A549 (cell line): ENCODE data around the gene RABIF.

Experiments used
- CEBPB ChIP-seq, 2 experiments: fragments of >200 bp in 1 of 2; sonication (Bioruptor Twin) in 1 of 2; formaldehyde crosslinking in 1 of 2; IDR thresholded peaks; 2 replicates each; pipeline ENCODE4 v1.6.1; 2012 to 2016
- CHD4 ChIP-seq: fragments of 200-600 bp; sonication (generic); IDR thresholded peaks from 2 replicates; pipeline ENCODE4 v1.6.1; 2016; ENCODE audit warnings: antibody characterized with exemption, mild to moderate bottlenecking, borderline replicate concordance
- EP300 ChIP-seq, 2 experiments: fragments of >200 bp; sonication (Bioruptor Twin); formaldehyde crosslinking; IDR thresholded peaks; 2 replicates in 1 of 2; 3 replicates in 1 of 2; pipeline ENCODE4 v1.6.1; 2016 to 2017
- HEYL ChIP-seq: fragments of 250-450 bp; sonication (Bioruptor Pico); IDR thresholded peaks from 2 replicates; pipeline ENCODE4 v1.8.0; 2021; ENCODE audit warnings: mild to moderate bottlenecking, moderate library complexity
- HOXA7 ChIP-seq: fragments of 250-450 bp; sonication (Bioruptor Pico); IDR thresholded peaks from 2 replicates; pipeline ENCODE4 v1.5.0; 2020; ENCODE audit warnings: mild to moderate bottlenecking, moderate library complexity
- POLR2A ChIP-seq: IDR thresholded peaks from 2 replicates; pipeline ENCODE4 v1.6.1; 2012; ENCODE audit warnings: mild to moderate bottlenecking, low read length
- SREBF2 ChIP-seq: fragments of 450-650 bp; IDR thresholded peaks from 2 replicates; pipeline ENCODE4 v1.6.1; 2014; ENCODE audit warnings: mild to moderate bottlenecking, moderate library complexity
- TP53 ChIP-seq: fragments of 250-450 bp; sonication (Bioruptor Pico); IDR thresholded peaks from 2 replicates; pipeline ENCODE4 v1.5.0; 2021; ENCODE audit warnings: mild to moderate bottlenecking, moderate library complexity
- ZFP36 ChIP-seq: fragments of 450-650 bp; IDR thresholded peaks from 2 replicates; pipeline ENCODE4 v1.6.1; 2014; ENCODE audit warnings: borderline replicate concordance; ENCODE audit not compliant: partially characterized antibody
- TF ChIP-seq, protein P1 (sequence below): fragments of >200 bp; sonication (Bioruptor Twin); formaldehyde crosslinking; IDR thresholded peaks from 3 replicates; pipeline ENCODE4 v1.5.1; 2016
- TF ChIP-seq, protein P2 (sequence below): fragments of 150-350 bp; IDR thresholded peaks from 2 replicates; pipeline ENCODE4 v1.6.1; 2014; ENCODE audit warnings: low read depth, mild to moderate bottlenecking, low read length
- TF ChIP-seq, protein P3 (sequence below): fragments of 200-600 bp; sonication (generic); IDR thresholded peaks from 2 replicates; pipeline ENCODE4 v1.6.1; 2016; ENCODE audit warnings: antibody characterized with exemption, mild to moderate bottlenecking, moderate library complexity
- TF ChIP-seq, protein P4 (sequence below): fragments of 450-650 bp; IDR thresholded peaks from 2 replicates; pipeline ENCODE4 v1.6.1; 2014; ENCODE audit warnings: antibody characterized with exemption

DNA sequence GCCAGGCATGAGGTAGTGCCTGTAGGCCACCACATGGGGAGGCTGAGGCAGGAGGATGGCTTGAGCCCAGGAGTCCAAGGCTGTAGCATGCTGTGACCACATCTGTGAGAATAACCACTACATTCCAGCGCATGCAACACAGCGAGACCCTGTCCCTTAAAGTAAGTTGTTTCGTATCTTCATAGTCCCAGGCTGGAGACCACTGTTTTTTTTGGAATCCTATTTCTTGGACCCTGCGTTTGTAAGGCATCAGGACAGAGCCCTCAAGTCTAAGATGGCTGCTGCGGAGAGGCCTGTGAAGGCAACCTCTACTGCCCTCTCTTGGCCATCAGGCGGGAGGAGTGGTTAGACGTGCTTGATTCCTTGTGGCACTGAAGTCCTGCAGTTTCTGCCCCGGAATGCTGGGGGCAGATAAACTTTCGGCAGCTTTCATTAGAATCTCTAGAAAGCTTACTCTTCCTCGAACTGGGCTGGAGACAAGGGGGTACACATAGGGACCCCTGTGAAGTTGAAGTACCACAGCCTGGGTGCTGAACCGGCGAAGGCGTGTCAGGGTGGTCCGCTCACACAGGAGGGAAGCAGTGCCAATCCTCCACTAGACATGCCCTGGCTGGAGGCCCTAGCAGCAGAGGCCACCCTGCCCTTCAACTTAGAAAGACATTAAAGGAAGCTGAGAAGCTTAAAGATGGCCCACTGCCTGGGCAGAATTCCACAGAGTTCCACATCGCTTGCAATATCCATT is 36.6 kb downstream of the RABIF start:
- TF ChIP-seq, protein P1, sequence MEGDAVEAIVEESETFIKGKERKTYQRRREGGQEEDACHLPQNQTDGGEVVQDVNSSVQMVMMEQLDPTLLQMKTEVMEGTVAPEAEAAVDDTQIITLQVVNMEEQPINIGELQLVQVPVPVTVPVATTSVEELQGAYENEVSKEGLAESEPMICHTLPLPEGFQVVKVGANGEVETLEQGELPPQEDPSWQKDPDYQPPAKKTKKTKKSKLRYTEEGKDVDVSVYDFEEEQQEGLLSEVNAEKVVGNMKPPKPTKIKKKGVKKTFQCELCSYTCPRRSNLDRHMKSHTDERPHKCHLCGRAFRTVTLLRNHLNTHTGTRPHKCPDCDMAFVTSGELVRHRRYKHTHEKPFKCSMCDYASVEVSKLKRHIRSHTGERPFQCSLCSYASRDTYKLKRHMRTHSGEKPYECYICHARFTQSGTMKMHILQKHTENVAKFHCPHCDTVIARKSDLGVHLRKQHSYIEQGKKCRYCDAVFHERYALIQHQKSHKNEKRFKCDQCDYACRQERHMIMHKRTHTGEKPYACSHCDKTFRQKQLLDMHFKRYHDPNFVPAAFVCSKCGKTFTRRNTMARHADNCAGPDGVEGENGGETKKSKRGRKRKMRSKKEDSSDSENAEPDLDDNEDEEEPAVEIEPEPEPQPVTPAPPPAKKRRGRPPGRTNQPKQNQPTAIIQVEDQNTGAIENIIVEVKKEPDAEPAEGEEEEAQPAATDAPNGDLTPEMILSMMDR = peak; percentile 57
- TF ChIP-seq, protein P2, sequence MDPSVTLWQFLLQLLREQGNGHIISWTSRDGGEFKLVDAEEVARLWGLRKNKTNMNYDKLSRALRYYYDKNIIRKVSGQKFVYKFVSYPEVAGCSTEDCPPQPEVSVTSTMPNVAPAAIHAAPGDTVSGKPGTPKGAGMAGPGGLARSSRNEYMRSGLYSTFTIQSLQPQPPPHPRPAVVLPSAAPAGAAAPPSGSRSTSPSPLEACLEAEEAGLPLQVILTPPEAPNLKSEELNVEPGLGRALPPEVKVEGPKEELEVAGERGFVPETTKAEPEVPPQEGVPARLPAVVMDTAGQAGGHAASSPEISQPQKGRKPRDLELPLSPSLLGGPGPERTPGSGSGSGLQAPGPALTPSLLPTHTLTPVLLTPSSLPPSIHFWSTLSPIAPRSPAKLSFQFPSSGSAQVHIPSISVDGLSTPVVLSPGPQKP = no peak
- no peak for TF ChIP-seq POLR2A
- TF ChIP-seq EP300 (IDR thresholded peaks at IDR 0.05) = no peak
- no peak for TF ChIP-seq TP53 (CRISPR knock-in tag)
- TF ChIP-seq CEBPB (IDR thresholded peaks at IDR 0.05) = no peak
- TF ChIP-seq, protein P3, sequence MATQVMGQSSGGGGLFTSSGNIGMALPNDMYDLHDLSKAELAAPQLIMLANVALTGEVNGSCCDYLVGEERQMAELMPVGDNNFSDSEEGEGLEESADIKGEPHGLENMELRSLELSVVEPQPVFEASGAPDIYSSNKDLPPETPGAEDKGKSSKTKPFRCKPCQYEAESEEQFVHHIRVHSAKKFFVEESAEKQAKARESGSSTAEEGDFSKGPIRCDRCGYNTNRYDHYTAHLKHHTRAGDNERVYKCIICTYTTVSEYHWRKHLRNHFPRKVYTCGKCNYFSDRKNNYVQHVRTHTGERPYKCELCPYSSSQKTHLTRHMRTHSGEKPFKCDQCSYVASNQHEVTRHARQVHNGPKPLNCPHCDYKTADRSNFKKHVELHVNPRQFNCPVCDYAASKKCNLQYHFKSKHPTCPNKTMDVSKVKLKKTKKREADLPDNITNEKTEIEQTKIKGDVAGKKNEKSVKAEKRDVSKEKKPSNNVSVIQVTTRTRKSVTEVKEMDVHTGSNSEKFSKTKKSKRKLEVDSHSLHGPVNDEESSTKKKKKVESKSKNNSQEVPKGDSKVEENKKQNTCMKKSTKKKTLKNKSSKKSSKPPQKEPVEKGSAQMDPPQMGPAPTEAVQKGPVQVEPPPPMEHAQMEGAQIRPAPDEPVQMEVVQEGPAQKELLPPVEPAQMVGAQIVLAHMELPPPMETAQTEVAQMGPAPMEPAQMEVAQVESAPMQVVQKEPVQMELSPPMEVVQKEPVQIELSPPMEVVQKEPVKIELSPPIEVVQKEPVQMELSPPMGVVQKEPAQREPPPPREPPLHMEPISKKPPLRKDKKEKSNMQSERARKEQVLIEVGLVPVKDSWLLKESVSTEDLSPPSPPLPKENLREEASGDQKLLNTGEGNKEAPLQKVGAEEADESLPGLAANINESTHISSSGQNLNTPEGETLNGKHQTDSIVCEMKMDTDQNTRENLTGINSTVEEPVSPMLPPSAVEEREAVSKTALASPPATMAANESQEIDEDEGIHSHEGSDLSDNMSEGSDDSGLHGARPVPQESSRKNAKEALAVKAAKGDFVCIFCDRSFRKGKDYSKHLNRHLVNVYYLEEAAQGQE = no peak
- TF ChIP-seq HOXA7 (CRISPR knock-in tag) = no peak
- no peak for TF ChIP-seq SREBF2
- no peak for TF ChIP-seq HEYL (CRISPR knock-in tag)
- TF ChIP-seq ZFP36 = no peak
- no peak for TF ChIP-seq CHD4
- TF ChIP-seq, protein P4, sequence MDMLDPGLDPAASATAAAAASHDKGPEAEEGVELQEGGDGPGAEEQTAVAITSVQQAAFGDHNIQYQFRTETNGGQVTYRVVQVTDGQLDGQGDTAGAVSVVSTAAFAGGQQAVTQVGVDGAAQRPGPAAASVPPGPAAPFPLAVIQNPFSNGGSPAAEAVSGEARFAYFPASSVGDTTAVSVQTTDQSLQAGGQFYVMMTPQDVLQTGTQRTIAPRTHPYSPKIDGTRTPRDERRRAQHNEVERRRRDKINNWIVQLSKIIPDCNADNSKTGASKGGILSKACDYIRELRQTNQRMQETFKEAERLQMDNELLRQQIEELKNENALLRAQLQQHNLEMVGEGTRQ = no peak
